Measurements from ENCODE around the gene FASTK. TPM values are rescaled to one million over a fixed set of nuclear protein-coding genes. Genes with fewer than 3 reads are reported as not detected.

The FASTK gene
- total RNA-seq, 1 donor: 87.2 TPM

DNA sequence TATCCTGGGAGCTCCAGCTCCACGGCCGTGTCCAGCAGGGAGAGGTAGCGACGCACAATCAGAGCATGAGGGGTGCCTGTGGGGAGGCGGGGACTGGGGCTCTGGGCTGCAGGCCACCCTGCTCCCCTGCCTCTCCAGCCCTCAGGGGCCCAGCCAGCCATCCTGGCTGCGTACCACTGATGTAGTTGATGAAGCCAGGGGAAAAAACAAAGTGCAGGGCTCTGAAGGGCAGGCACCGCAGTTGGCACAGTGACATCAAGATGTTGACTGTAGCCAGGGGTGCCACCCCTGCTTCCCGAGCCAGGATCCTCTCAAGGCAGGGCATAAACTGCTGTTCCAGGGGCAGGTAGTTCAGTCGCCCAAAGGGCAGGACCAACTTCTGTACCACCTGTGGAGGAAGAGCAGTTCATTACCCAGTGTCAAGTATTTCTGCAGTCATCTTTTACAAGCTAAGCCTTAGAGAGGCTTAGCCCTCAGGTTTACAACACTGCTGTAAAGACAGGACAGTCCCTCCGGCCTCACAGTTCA, 2.8 kb downstream of the FASTK start:
- no peak for TF ChIP-seq CTCF (IDR thresholded peaks at IDR 0.05; ENCODE audit: insufficient read depth, low read depth, low read length)
- no peak overlapping the region for H3K4me3 ChIP-seq (ENCODE audit: low read depth, low read length)
- no peak for DNase-seq (ENCODE audit: low read depth)

- H3K4me3 ChIP-seq (ENCODE audit: low read depth, low read length): no peak overlapping the region
- DNase-seq (ENCODE audit: low read depth): no peak
These were observed 3.5 kb downstream of the FASTK start for GRCh38 chr7:151076863-151077704.

GRCh38 chr7:151075978-151076426, 4.6 kb downstream of the FASTK start:
- no peak overlapping the region for H3K4me3 ChIP-seq (ENCODE audit: low read depth, low read length)
- no peak for TF ChIP-seq CTCF (IDR thresholded peaks at IDR 0.05; ENCODE audit: insufficient read depth, low read depth, low read length)
- no peak for DNase-seq (ENCODE audit: low read depth)

More at GRCh38 chr7:151076863-151077704, 3.5 kb downstream of the FASTK start:
- peak; percentile 43 for TF ChIP-seq CTCF (IDR thresholded peaks at IDR 0.05; ENCODE audit: insufficient read depth, low read depth, low read length)

DNA sequence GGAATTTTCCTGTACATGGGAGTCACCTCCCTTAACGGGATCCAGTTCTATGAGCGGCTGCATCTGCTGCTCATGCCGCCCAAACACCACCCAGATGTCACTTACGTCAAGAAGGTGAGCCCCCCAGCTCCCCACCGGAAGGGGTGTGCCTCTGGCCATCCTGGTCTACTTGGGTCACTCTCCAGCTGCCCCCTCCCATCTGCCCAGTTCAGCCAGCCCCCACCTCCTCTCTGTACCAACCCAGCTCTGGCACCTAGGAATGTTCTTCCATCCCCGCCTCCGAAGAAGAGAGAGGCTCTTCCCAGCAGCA, 5.0 kb downstream of the FASTK start:
- no peak for DNase-seq (ENCODE audit: low read depth)
- no peak overlapping the region for H3K4me3 ChIP-seq (ENCODE audit: low read depth, low read length)
- TF ChIP-seq CTCF (IDR thresholded peaks at IDR 0.05; ENCODE audit: insufficient read depth, low read depth, low read length): no peak

DNA sequence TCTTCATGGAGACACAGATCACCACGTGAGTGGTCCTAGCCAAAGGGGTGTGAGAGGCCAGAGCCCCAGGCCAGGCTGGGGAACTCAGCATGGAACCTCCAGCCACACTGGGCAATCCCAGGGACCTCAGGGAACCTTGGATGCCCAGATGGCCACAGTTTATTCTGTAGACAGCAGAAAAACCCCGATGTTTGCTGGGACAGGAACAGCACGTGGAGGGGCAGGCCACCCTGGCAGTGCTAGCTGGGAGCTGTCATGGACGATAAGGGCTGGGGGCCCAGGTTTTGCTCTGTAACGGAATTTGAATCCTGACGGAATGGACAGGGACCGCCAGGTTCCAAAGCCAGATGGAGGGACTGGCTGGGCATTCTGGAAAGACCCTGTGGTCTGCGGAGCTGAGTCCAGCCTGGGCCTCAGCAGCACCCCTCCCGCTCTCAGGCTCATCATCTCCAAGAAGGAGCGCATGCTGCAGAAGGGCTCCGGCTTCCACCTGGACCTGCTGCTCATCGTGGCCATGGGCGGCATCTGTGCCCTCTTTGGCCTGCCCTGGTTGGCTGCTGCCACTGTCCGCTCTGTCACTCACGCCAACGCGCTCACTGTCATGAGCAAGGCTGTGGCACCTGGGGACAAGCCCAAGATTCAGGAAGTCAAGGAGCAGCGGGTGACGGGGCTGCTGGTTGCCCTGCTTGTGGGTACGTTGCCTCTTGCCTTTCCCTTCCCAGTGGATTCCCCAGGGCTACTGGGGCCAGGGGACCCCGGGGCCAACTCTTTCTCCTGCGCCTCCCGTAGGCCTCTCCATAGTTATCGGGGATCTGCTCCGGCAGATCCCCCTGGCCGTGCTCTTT, 5.6 kb downstream of the FASTK start:
- H3K4me3 ChIP-seq (ENCODE audit: low read depth, low read length): no peak overlapping the region
- no peak for DNase-seq (ENCODE audit: low read depth)
- TF ChIP-seq CTCF (IDR thresholded peaks at IDR 0.05; ENCODE audit: insufficient read depth, low read depth, low read length): no peak

DNA sequence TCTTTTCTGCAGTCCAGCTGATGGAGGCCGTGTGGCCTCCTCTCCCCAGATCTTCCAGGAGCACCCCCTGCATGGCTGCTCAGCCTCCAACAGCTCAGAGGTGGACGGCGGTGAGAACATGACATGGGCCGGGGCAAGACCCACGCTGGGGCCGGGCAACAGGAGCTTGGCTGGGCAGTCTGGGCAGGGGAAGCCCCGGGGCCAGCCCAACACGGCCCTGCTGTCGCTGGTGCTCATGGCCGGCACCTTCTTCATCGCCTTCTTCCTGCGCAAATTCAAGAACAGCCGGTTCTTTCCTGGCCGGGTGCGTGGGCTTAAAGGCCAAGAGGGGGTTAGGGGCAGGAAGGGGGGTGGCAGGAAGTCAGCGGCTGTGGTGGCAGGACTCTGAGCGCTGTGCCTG, 6.6 kb downstream of the FASTK start:
- TF ChIP-seq CTCF (IDR thresholded peaks at IDR 0.05; ENCODE audit: insufficient read depth, low read depth, low read length): no peak
- no peak overlapping the region for H3K4me3 ChIP-seq (ENCODE audit: low read depth, low read length)
- no peak for DNase-seq (ENCODE audit: low read depth)

Data from fibroblast of villous mesenchyme (primary cell).